ENCODE results near the gene CX3CR1.

The CX3CR1 gene

GRCh38 chr3:39249453-39250115 is 30.3 kb downstream of the CX3CR1 start:
- no peak for TF ChIP-seq CTCF (IDR thresholded peaks at IDR 0.05; ENCODE audit: poor library complexity, severe bottlenecking)
- no peaks in the 10 kb centered on the region for H3K27me3 ChIP-seq (ENCODE audit: insufficient read depth, poor library complexity, severe bottlenecking)
- no peak overlapping the region for H3K4me3 ChIP-seq (ENCODE audit: severe bottlenecking)
- H3K36me3 ChIP-seq (ENCODE audit: low read depth) = no peaks in the 10 kb centered on the region
- DNase-seq (ENCODE audit: low spot score) (no peak), ATAC-seq (ENCODE audit: low read depth) (no peak)
- H3K9me3 ChIP-seq (ENCODE audit: severe bottlenecking) = no peaks in the 10 kb centered on the region
- H3K4me1 ChIP-seq (ENCODE audit: insufficient read depth, poor library complexity, severe bottlenecking) = no peaks in the 10 kb centered on the region
- no peak overlapping the region for H3K27ac ChIP-seq (ENCODE audit: poor library complexity, severe bottlenecking)

GRCh38 chr3:39241561-39241960 is 38.3 kb downstream of the CX3CR1 start:
- no peak for ATAC-seq (ENCODE audit: low read depth)
- Histone ChIP-seq H3K27ac (ENCODE audit: poor library complexity, severe bottlenecking) (no peak overlapping the region), H3K27me3 (ENCODE audit: insufficient read depth, poor library complexity, severe bottlenecking) (no peaks in the 10 kb centered on the region), H3K9me3 (ENCODE audit: severe bottlenecking) (no peaks in the 10 kb centered on the region), H3K4me3 (ENCODE audit: severe bottlenecking) (no peak overlapping the region), H3K36me3 (ENCODE audit: low read depth) (no peaks in the 10 kb centered on the region), H3K4me1 (ENCODE audit: insufficient read depth, poor library complexity, severe bottlenecking) (no peaks in the 10 kb centered on the region)
- TF ChIP-seq CTCF (IDR thresholded peaks at IDR 0.05; ENCODE audit: poor library complexity, severe bottlenecking) = no peak
- DNase-seq (ENCODE audit: low spot score) = no peak

GRCh38 chr3:39237027-39237426 is 42.8 kb downstream of the CX3CR1 start:
- Histone ChIP-seq H3K9me3 (ENCODE audit: severe bottlenecking) (no peaks in the 10 kb centered on the region), H3K4me3 (ENCODE audit: severe bottlenecking) (no peak overlapping the region), H3K4me1 (ENCODE audit: insufficient read depth, poor library complexity, severe bottlenecking) (no peaks in the 10 kb centered on the region), H3K27ac (ENCODE audit: poor library complexity, severe bottlenecking) (no peak overlapping the region), H3K36me3 (ENCODE audit: low read depth) (no peaks in the 10 kb centered on the region), H3K27me3 (ENCODE audit: insufficient read depth, poor library complexity, severe bottlenecking) (peaks cover 10% of the 10 kb centered on the region)
- no peak for TF ChIP-seq CTCF (IDR thresholded peaks at IDR 0.05; ENCODE audit: poor library complexity, severe bottlenecking)
- DNase-seq (ENCODE audit: low spot score) (no peak), ATAC-seq (ENCODE audit: low read depth) (no peak)

- ATAC-seq (ENCODE audit: low read depth) (no peak), DNase-seq (ENCODE audit: low spot score) (no peak)
- Histone ChIP-seq H3K36me3 (ENCODE audit: low read depth) (no peaks in the 10 kb centered on the region), H3K9me3 (ENCODE audit: severe bottlenecking) (no peaks in the 10 kb centered on the region), H3K27ac (ENCODE audit: poor library complexity, severe bottlenecking) (no peak overlapping the region), H3K4me3 (ENCODE audit: severe bottlenecking) (no peak overlapping the region), H3K4me1 (ENCODE audit: insufficient read depth, poor library complexity, severe bottlenecking) (no peaks in the 10 kb centered on the region), H3K27me3 (ENCODE audit: insufficient read depth, poor library complexity, severe bottlenecking) (peaks cover 16% of the 10 kb centered on the region)
- TF ChIP-seq CTCF (IDR thresholded peaks at IDR 0.05; ENCODE audit: poor library complexity, severe bottlenecking) = no peak
These were observed 45.2 kb downstream of the CX3CR1 start for GRCh38 chr3:39234651-39235050.

DNA sequence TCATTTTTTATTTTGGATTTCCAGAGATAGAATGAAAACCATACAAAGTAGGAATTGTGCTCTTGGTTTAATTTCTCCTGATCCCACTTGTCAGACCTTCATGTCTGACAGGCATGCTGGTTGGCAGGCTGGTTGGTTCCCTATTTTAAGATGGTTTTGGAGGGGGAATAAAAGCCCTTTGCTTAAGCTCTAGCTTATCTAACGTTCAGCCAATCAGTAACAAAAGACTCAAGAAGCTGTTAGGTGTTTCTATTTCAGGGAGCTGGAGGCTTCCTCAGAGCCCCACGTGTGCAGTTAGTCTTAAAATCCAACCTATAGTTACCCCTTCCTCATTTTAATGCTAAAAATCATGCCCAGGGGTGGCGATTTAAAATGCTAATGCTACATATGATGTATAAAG is 47.0 kb downstream of the CX3CR1 start:
- ATAC-seq (ENCODE audit: low read depth) = no peak
- Histone ChIP-seq H3K27me3 (ENCODE audit: insufficient read depth, poor library complexity, severe bottlenecking) (peaks cover 16% of the 10 kb centered on the region), H3K27ac (ENCODE audit: poor library complexity, severe bottlenecking) (no peak overlapping the region), H3K9me3 (ENCODE audit: severe bottlenecking) (no peaks in the 10 kb centered on the region), H3K4me3 (ENCODE audit: severe bottlenecking) (no peak overlapping the region), H3K36me3 (ENCODE audit: low read depth) (no peaks in the 10 kb centered on the region), H3K4me1 (ENCODE audit: insufficient read depth, poor library complexity, severe bottlenecking) (no peaks in the 10 kb centered on the region)
- no peak for TF ChIP-seq CTCF (IDR thresholded peaks at IDR 0.05; ENCODE audit: poor library complexity, severe bottlenecking)
- no peak for DNase-seq (ENCODE audit: low spot score)

All from RWPE2 (cell line).